Transverse colon (tissue), 4 donors: ENCODE results near the gene GRIN2C.

ENCODE experiments used
- CTCF ChIP-seq, 5 experiments: fragments of 200-600 bp in 3 of 5; fragments of 450-650 bp in 2 of 5; sonication (generic) in 3 of 5; IDR thresholded peaks; 1 replicate in 2 of 5; 2 replicates in 3 of 5; pipeline ENCODE4 v1.5.1; 2016 to 2017; ENCODE audit warnings: antibody characterized with exemption in 5 of 5, inconsistent platforms in 3 of 5, mild to moderate bottlenecking in 2 of 5, moderate library complexity in 1 of 5
- EP300 ChIP-seq: sonication (generic); formaldehyde crosslinking; IDR thresholded peaks from one replicate; pipeline ENCODE4 v1.6.1; 2017; ENCODE audit warnings: antibody characterized with exemption, low read depth
- POLR2A ChIP-seq: fragments of 450-650 bp; IDR thresholded peaks from one replicate; pipeline ENCODE4 v1.6.1; 2016; ENCODE audit warnings: antibody characterized with exemption, mild to moderate bottlenecking, moderate library complexity
- POLR2AphosphoS5 ChIP-seq, 3 donors: sonication (generic); formaldehyde crosslinking; IDR thresholded peaks; one replicate each; pipeline ENCODE4 v1.6.1; 2016; ENCODE audit warnings: antibody characterized with exemption in 3 of 3

GRCh38 chr17:74881073-74881472, 21.4 kb upstream of the GRIN2C start:
- TF ChIP-seq CTCF (IDR thresholded peaks at IDR 0.05) (no peak), POLR2A (no peak), POLR2AphosphoS5 (IDR thresholded peaks at IDR 0.05) (no peak), EP300 (no peak)
